ENCODE results near the gene ZNF646.

The ZNF646 gene

DNA sequence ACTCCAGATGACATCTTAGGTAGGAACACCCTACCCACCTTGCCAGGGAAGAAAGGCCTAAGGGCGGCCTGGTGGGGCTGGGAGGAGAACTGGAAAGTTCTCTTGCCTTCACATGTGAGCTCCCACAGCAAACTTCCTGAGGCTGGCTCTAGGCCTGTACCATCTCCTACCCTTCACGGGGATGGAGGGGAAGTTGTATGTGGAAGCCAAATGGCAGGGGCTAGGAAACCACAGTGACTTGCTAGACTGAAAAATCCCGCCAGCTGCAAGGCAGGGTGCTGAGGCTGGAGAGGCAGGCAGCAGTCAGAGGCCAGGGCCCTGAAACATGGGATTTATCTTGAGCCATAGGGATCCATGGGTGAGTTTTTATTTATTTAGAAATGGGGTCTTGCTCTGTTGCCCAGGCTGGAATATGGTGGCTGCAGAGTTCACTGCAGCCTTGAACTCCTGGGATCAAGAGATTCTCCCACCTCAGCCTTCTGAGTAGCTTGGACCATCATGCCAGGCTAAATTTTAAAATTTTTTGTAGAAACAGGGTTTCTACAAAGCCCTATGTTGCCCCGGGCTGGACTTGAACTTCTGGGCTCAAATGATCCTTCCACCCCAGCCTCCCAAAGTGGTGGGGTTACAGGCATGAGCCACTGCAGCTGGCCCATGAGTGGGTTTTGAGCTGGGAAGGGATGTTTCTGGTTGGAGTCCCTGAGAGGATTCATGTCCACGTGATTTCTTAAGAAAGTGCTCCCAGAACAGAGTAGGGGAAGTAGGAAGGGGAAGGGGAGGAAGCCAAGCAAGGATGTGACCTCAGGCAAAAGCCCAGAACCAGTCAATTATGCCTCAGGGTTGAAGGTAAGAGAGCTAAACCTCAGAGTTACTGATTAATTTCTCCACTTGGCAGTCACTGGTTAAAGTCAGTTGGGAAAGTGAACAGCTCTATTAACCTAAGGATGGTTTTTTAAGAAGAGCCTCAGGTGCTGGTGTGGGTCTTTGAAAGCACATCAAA, 39.2 kb downstream of the ZNF646 start:
- H4K20me1 ChIP-seq (ENCODE audit: low read depth, low read length): peaks cover 4% of the 10 kb centered on the region; the same call in 1 of the 2 replicates
- no peak for TF ChIP-seq CTCF (IDR thresholded peaks at IDR 0.05; ENCODE audit: insufficient read depth, low read length, poor library complexity, severe bottlenecking)
- H3K4me3 ChIP-seq (ENCODE audit: insufficient read depth, low read length, poor library complexity, severe bottlenecking): no peak overlapping the region
- 0 out of 2 replicates have a peak, but pooled peaks cover 5% of the 10 kb centered on the region for H3F3A ChIP-seq (ENCODE audit: insufficient read depth)
- H2AFZ ChIP-seq (ENCODE audit: low read depth, low read length, severe bottlenecking): no peak overlapping the region
- no peak overlapping the region for H3K9ac ChIP-seq (ENCODE audit: low read length)
- H3K36me3 ChIP-seq (ENCODE audit: low read length): no peaks in the 10 kb centered on the region
- H3K9me3 ChIP-seq (ENCODE audit: insufficient read depth, low read length): no peaks in the 10 kb centered on the region
- H3K4me2 ChIP-seq (ENCODE audit: low read depth, low read length, poor library complexity, severe bottlenecking): no peak overlapping the region
- H3K9me2 ChIP-seq (replicated peaks; ENCODE audit: insufficient read depth, low read length): no peaks in the 10 kb centered on the region
- H3K79me2 ChIP-seq (ENCODE audit: insufficient read depth, low read length): peaks cover 15% of the 10 kb centered on the region
- H3K27ac ChIP-seq (ENCODE audit: low read depth, low read length): no peak overlapping the region
- H3K27me3 ChIP-seq (ENCODE audit: low read length): no peaks in the 10 kb centered on the region

GRCh38 chr16:31114468-31114867, 40.2 kb downstream of the ZNF646 start:
- H4K20me1 ChIP-seq (ENCODE audit: low read depth, low read length): peaks cover 8% of the 10 kb centered on the region; the same call in 1 of the 2 replicates
- H2AFZ ChIP-seq (ENCODE audit: low read depth, low read length, severe bottlenecking): no peak overlapping the region
- H3K9ac ChIP-seq (ENCODE audit: low read length): no peak overlapping the region
- TF ChIP-seq CTCF (IDR thresholded peaks at IDR 0.05; ENCODE audit: insufficient read depth, low read length, poor library complexity, severe bottlenecking): no peak
- no peak for TF ChIP-seq EZH2phosphoT487 (conservative IDR thresholded peaks at IDR 0.05; ENCODE audit: low read length)
- H3K79me2 ChIP-seq (ENCODE audit: insufficient read depth, low read length): peaks cover 20% of the 10 kb centered on the region
- no peak overlapping the region for H3K4me2 ChIP-seq (ENCODE audit: low read depth, low read length, poor library complexity, severe bottlenecking)
- H3K27me3 ChIP-seq (ENCODE audit: low read length): no peaks in the 10 kb centered on the region
- no peak overlapping the region for H3K4me3 ChIP-seq (ENCODE audit: insufficient read depth, low read length, poor library complexity, severe bottlenecking)
- no peak overlapping the region for H3K27ac ChIP-seq (ENCODE audit: low read depth, low read length)
- H3K9me3 ChIP-seq (ENCODE audit: insufficient read depth, low read length): no peaks in the 10 kb centered on the region
- no peaks in the 10 kb centered on the region for H3K9me2 ChIP-seq (replicated peaks; ENCODE audit: insufficient read depth, low read length)
- H3K36me3 ChIP-seq (ENCODE audit: low read length): no peaks in the 10 kb centered on the region
- 0 out of 2 replicates have a peak, but pooled peaks cover 5% of the 10 kb centered on the region for H3F3A ChIP-seq (ENCODE audit: insufficient read depth)

DNA sequence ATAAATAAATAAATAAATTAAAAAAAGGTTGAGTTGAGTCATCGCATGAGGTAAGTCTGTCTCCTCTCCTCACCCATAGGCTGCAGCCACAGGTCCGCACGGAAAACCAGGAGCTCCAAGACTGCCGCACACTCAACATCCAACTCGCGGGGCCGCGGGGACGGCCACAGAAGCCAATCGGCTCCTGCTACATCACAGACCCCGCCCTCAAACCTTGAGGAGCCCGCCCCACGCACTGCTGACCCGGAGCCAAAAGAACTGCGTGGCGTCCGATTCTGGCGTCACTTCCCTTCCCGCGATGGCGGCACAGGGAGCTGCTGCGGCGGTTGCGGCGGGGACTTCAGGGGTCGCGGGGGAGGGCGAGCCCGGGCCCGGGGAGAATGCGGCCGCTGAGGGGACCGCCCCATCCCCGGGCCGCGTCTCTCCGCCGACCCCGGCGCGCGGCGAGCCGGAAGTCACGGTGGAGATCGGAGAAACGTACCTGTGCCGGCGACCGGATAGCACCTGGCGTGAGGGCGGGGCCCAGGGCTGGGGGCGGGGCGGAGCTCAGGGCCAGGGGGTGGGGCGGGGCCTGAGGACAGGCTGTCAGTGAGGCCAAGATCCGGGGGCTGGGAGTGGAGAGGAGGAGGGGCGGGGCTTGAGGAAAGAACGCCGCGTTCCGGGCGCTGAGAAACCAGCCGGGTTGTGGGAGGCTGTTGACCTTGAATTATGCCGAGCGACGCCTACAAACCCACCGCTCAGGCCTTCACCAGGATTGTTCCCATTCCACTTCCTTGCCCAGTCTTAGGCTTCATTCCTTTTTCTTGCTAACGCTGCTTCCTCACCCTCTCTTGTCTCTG, 43.4 kb downstream of the ZNF646 start, which contains the start of gene KAT8:
Gene KAT8 (plus strand): TSS at position 281 of the 839 bp plus-strand sequence. CDS start 18 bp downstream, at position 299.
- H3K27me3 ChIP-seq (ENCODE audit: low read length): no peaks in the 10 kb centered on the region
- TF ChIP-seq EZH2phosphoT487 (conservative IDR thresholded peaks at IDR 0.05; ENCODE audit: low read length) (no peak), CTCF (IDR thresholded peaks at IDR 0.05; ENCODE audit: insufficient read depth, low read length, poor library complexity, severe bottlenecking) (no peak)
- H4K20me1 ChIP-seq (ENCODE audit: low read depth, low read length): peaks cover 8% of the 10 kb centered on the region; the same call in 1 of the 2 replicates
- H3F3A ChIP-seq (ENCODE audit: insufficient read depth): 0 out of 2 replicates have a peak, but pooled peaks cover 5% of the 10 kb centered on the region
- H3K9me3 ChIP-seq (ENCODE audit: insufficient read depth, low read length): no peaks in the 10 kb centered on the region
- peak within 1 kb of the TSS; percentile 73 for H3K27ac ChIP-seq (ENCODE audit: low read depth, low read length)
- H3K79me2 ChIP-seq (ENCODE audit: insufficient read depth, low read length): peaks cover 22% of the 10 kb centered on the region
- H2AFZ ChIP-seq (ENCODE audit: low read depth, low read length, severe bottlenecking): peak within 1 kb of the TSS; percentile 77
- H3K4me2 ChIP-seq (ENCODE audit: low read depth, low read length, poor library complexity, severe bottlenecking): peak within 1 kb of the TSS; percentile 92
- peaks cover 12% of the 10 kb centered on the region; the same call in 1 of the 2 replicates for H3K36me3 ChIP-seq (ENCODE audit: low read length)
- peak within 1 kb of the TSS; percentile 88 for H3K4me3 ChIP-seq (ENCODE audit: insufficient read depth, low read length, poor library complexity, severe bottlenecking)
- peak within 1 kb of the TSS; percentile 70 for H3K9ac ChIP-seq (ENCODE audit: low read length)
- no peaks in the 10 kb centered on the region for H3K9me2 ChIP-seq (replicated peaks; ENCODE audit: insufficient read depth, low read length)

All from SU-DHL-6 (cell line).